Urinary bladder (tissue), 4 donors: Measurements from ENCODE around the gene VWA5A. TPM values are rescaled to one million over a fixed set of nuclear protein-coding genes. Genes with fewer than 3 reads are reported as not detected.

Experiments used
- DNase-seq: peaks from one replicate; pipeline ENCODE4 v3.0.0-alpha.2; 2015; ENCODE audit errors: extremely low spot score
- H3K27ac ChIP-seq: one replicate; pipeline ENCODE4 v1.5.1; 2013; ENCODE audit warnings: low read depth, mild to moderate bottlenecking, moderate library complexity
- H3K36me3 ChIP-seq: one replicate; pipeline ENCODE4 v1.6.1; 2013; ENCODE audit warnings: mild to moderate bottlenecking, moderate library complexity; ENCODE audit not compliant: insufficient read depth
- H3K4me1 ChIP-seq: one replicate; pipeline ENCODE4 v1.6.1; 2013; ENCODE audit warnings: mild to moderate bottlenecking, moderate library complexity; ENCODE audit not compliant: insufficient read depth
- H3K4me3 ChIP-seq: one replicate; pipeline ENCODE4 v1.5.1; 2013; ENCODE audit warnings: low read depth, low read length
- WGBS: extraction: QIAGEN DNeasy Blood & Tissue Kit; methylation state at CpG from one replicate; pipeline ENCODE4 v1.1.7; 2013; 5-methylcytosine and 5-hydroxymethylcytosine counted together
- polyA plus RNA-seq: library from polyadenylated mRNA; stranded (reverse); fragments of 200-250 nt; gene quantifications from one replicate; pipeline ENCODE4 v1.2.3, GENCODE V29; 2013
- total RNA-seq: library from RNA; depleted of rRNA; stranded (reverse); fragments of >200 nt; gene quantifications from one replicate; pipeline ENCODE4 v1.2.3, GENCODE V29; 2014
- donor health status: healthy with polysubstance abuse.
- donor health status: healthy.

VWA5A gene
- total and polyA plus RNA-seq, 2 donors = 21.0 to 36.2 TPM

DNA sequence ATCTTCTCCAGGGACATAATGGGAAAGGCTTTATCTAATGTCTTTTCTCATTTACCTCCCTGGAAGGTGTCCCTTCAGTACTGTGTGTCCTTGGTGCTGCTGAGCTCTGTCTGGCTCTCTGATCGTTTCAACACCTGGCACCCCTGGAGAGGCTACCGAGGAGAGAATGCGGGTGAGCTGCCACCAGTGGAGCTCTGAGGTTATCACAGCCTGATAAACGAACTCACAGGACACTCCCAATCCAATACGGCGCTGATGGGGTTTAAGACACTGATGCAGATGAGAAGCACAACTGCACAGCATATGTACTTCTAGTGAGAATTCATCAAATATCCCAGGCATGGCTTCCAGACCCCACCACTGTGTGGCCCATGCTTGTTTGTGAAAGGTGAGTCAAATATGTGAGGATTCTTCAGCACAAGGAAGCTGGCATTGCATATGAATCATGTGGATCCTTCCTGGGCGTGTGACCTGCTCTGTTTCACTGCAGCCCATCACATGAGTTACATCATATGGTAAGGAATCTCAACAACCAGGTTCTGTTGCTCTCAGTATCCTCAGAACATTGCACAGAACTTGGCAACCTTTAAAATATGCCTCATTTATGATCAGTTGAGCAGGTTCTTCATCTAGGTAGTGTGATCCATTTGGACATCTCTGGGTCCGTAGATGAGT is 34.8 kb upstream of the VWA5A start:
- Histone ChIP-seq H3K4me1 (no peaks in the 10 kb centered on the region), H3K36me3 (no peaks in the 10 kb centered on the region), H3K4me3 (no peak overlapping the region), H3K27ac (no peak overlapping the region)
- DNase-seq = no peak
- 73% methylated on average over 8 of the region's 8 CpGs for WGBS

DNA sequence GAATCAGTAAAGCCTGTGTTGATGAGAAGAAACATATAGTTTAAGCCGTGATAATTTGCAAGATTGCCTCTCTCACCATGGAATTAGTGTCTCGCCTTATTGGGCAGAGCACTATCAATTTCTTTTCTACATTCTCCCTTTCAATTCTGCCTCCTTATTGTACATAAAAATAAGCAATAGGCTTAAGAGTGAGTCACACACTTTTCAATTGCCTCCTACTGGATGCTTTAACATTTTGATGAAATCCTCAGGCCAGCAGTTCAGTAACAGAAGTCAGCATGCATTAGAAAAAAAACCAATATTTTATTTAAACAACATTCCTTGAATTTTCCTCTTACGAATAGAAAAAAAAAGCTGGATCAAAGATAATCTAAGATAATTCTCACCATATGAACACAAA is 33.8 kb upstream of the VWA5A start:
- Histone ChIP-seq H3K4me3 (no peak overlapping the region), H3K4me1 (no peaks in the 10 kb centered on the region), H3K36me3 (no peaks in the 10 kb centered on the region), H3K27ac (no peak overlapping the region)
- WGBS = 60% methylated on average over 3 of the region's 3 CpGs
- DNase-seq = no peak

DNA sequence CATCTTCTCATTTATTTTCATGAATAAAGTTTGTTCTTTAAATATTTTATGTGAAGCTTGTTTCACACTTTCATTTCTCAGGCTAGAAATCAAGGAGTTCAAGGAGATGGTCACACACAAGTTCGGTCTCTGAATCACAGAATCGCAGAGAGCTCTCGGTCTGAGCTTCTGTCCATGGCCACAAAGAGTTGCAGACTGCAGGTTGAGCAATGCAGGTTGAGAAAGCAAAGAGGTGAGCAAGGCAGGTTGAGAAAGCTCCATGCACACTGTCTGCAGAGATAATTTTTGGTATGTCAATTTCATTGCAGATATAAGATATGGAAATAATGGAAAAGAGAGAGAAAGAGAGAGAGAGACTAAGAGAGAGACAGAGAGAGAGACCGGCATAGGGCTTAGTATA is 32.9 kb upstream of the VWA5A start:
- DNase-seq = no peak
- WGBS = 73% methylated on average over 4 of the region's 4 CpGs
- H3K27ac ChIP-seq = no peak overlapping the region
- no peaks in the 10 kb centered on the region for H3K4me1 ChIP-seq
- H3K4me3 ChIP-seq = no peak overlapping the region
- H3K36me3 ChIP-seq = no peaks in the 10 kb centered on the region

DNA sequence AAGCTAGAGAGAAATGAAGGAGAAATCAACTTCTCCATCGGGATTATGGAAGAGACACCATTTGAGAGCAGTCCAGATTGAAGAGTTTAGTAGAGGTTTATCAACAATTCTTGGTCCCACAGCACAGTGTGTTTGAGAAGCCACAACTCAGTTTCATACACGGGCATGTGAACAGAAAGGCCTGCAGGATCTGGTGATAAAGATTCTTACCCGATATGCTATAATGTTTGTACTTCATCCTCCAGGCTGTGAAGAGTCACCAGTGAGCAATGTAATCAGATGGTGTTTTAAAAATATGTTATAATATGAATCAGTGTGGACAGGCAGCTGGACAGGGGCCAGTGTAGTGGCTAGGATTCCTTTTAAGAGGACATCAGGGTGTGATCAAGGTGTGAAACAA is 29.7 kb upstream of the VWA5A start:
- WGBS = 44% methylated on average over 3 of the region's 3 CpGs
- H3K4me3 ChIP-seq = no peak overlapping the region

DNA sequence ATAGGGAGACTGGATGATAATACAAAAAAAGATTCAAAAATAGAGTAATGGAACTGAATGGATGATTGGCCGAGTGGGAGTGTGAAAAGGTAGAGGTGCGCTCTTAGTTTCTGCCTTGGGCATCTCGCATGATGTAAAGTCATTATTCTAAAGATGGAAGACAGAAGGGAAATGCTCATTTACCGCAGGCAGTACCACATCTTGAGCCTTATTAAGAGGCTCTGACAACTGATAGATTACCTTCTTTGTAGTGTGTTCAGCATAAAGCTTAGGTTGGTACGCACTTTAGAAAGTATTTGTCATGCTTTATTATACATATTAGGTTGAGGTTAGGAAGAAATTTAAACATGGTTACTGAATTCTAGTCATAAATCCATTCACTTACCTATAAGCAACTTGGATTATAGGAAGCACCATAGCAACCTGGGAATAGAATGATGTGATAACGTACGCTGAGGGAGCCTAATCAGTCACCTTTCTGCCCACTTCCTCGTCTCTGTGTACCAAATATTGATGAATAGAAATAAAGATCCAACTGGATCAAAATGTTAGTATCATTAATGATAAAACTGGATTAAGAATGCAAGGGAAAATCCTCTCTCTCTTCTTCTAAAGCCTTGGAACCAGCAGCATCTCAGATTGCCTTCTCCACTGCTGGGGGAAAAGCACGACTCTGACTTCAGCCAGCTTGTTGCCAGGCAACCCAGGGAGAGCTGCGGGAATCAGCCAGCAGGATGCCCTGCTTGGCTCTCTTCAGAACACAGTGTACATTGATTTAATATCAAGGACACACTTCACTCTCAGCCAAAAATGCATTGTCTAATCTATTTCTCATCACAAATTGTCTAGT is 29.0 kb upstream of the VWA5A start:
- WGBS = 61% methylated on average over 10 of the region's 10 CpGs
- Histone ChIP-seq H3K27ac (no peak overlapping the region), H3K4me1 (no peaks in the 10 kb centered on the region), H3K36me3 (no peaks in the 10 kb centered on the region), H3K4me3 (no peak overlapping the region)
- DNase-seq = no peak

More for the DNA sequence above, 29.7 kb upstream of the VWA5A start:
- Histone ChIP-seq H3K27ac (no peak overlapping the region), H3K4me1 (no peaks in the 10 kb centered on the region), H3K36me3 (no peaks in the 10 kb centered on the region)
- DNase-seq = no peak

DNA sequence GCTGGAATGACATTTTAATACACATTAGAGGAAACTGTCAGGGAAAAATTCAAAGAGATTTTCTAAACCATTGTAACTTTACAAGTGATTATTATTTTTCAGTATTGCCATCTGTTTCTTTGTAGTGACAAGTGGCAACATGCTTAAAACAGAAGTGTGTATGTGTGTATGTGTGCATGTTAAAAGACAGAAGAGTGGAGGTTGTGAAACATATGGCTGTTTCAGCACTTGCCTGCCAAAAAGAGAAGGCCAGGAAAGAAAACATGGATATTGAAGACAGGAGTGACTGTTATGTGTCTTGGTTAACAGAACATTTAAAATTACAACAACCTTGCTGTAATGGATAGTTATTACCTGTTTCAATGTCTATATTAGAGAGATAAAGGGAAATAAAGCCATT is 24.3 kb upstream of the VWA5A start:
- Histone ChIP-seq H3K27ac (no peak overlapping the region), H3K4me1 (no peaks in the 10 kb centered on the region), H3K4me3 (no peak overlapping the region), H3K36me3 (no peaks in the 10 kb centered on the region)
- DNase-seq = no peak

DNA sequence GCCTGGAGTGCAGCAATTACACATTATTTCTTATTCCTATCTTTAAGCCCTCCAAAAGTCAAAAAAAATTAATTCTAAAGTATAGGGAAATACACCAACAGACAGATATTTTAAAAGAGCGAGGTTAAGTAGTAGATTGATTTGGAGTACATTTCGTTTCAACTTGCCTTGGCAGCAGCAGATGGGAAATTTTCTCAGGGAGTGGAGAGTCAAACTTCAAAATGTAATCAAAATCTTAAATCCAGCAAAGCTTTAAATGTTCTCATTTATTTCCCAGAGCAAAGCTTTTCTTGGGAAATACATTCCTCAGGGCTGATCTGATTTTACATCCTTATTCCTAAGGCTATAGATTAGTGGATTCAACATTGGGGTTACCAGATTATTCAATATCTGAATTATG is 21.9 kb upstream of the VWA5A start:
- DNase-seq = no peak
- 73% methylated on average over 2 of the region's 2 CpGs for WGBS
- H3K27ac ChIP-seq = no peak overlapping the region

DNA sequence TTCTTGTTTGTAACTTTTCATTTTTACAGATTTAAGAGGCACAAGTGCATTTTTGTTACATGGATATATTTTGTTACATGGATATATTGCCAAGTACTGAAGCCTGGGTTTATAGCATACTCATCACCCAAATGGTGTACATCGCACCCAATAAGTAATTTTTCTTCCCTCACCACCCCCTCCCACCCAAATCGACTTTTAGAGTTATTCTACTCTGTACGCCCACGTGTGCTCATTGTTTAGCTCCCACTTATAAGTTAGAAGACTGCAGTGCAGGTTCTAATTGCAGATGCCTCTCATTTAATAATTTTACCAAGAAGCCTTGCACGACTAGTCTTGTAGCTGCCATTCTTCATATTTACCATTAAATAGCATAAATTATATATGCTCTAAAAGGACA is 20.5 kb upstream of the VWA5A start:
- WGBS = 70% methylated on average over 5 of the region's 5 CpGs
- no peaks in the 10 kb centered on the region for H3K36me3 ChIP-seq
- H3K27ac ChIP-seq = no peak overlapping the region
- no peaks in the 10 kb centered on the region for H3K4me1 ChIP-seq
- no peak overlapping the region for H3K4me3 ChIP-seq
- DNase-seq = no peak

More for the DNA sequence above, 21.9 kb upstream of the VWA5A start:
- no peaks in the 10 kb centered on the region for H3K36me3 ChIP-seq
- H3K4me3 ChIP-seq = no peak overlapping the region
- no peaks in the 10 kb centered on the region for H3K4me1 ChIP-seq

DNA sequence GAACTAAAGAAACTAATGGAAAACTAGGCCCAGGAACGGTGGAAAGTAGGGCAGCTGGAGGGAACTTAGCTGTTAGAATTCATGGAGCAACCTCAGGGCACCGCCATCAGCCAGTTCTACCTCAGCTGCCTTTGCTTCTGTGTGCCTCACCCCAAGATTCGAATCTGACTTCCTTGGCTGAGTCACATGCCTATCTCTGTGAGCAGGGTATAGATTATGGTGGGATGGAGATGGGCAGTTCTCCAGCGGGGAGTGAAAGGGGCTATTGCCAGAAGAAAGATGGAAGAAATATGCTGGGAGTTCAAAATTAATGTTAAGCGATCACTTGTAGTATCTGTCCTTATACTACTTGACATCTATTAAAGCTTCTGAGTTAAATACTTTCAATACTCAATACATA is 18.9 kb upstream of the VWA5A start:
- 84% methylated on average over 5 of the region's 5 CpGs for WGBS
- H3K4me3 ChIP-seq = no peak overlapping the region
- H3K27ac ChIP-seq = no peak overlapping the region
- H3K36me3 ChIP-seq = no peaks in the 10 kb centered on the region
- DNase-seq = no peak
- H3K4me1 ChIP-seq = no peaks in the 10 kb centered on the region

DNA sequence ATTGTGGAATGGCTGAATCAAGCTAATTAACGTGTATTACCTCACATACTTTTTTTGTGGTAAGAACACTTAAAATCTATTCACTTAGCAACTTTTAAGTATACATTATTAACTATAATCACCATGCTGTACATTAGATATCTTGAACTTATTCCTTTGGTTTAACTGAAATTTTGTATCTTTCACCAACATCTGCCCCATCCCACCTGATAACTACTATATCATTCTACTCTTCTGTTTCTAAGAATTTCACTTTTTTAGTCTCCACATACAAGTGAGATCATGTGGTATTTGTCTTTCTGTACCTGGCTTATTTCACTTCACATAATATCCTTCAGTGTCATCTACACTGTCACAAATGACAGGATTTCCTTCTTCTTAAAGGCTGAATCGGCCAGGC is 17.1 kb upstream of the VWA5A start:
- no peak for DNase-seq
- H3K27ac ChIP-seq = no peak overlapping the region
- 77% methylated on average over 2 of the region's 2 CpGs for WGBS
- H3K4me1 ChIP-seq = no peaks in the 10 kb centered on the region
- H3K4me3 ChIP-seq = no peak overlapping the region
- no peaks in the 10 kb centered on the region for H3K36me3 ChIP-seq

DNA sequence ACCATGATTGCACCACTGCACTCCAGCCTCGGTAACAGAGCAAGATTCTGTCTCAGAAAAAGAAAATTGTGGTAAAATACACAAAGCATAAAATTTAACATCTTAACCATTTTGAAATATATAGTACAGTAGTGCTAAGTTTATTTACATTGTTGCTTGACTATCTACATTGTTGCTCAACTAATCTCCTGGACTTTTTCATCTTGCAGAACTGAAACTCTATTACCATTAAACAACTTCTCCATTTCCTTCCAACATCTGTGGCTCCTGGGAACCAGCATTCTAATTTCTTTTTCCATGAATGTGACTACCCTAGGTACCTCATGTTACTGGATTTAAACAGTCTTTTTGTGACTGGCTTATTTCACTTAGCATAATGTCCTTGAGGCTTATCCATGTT is 13.5 kb upstream of the VWA5A start:
- 48% methylated on average over 1 of the region's 1 CpG for WGBS
- Histone ChIP-seq H3K4me1 (no peaks in the 10 kb centered on the region), H3K27ac (no peak overlapping the region), H3K36me3 (no peaks in the 10 kb centered on the region), H3K4me3 (no peak overlapping the region)
- no peak for DNase-seq

DNA sequence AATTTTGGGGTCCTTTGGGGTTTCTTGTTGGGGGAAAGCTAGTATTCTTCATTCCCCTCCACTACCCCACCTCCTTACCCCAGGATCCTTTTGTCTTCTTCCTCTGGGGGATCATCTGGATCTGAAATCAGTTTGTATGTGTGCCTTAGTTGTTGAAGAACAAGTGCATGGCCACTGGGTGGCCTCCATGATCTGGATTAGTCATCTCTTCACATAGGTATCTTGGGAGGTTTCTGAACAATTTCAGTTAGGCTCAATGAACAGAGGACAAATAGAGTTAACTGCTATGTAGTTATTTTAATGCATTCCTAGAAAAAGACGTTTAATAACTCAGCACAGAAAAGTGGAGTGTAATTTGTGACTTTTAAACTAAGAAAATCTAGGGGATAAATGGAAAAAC is 7.1 kb upstream of the VWA5A start:
- DNase-seq = no peak
- no peak overlapping the region for H3K4me3 ChIP-seq
- WGBS = 21% methylated on average over 1 of the region's 1 CpG
- H3K36me3 ChIP-seq = no peaks in the 10 kb centered on the region
- no peak overlapping the region for H3K27ac ChIP-seq
- no peaks in the 10 kb centered on the region for H3K4me1 ChIP-seq

DNA sequence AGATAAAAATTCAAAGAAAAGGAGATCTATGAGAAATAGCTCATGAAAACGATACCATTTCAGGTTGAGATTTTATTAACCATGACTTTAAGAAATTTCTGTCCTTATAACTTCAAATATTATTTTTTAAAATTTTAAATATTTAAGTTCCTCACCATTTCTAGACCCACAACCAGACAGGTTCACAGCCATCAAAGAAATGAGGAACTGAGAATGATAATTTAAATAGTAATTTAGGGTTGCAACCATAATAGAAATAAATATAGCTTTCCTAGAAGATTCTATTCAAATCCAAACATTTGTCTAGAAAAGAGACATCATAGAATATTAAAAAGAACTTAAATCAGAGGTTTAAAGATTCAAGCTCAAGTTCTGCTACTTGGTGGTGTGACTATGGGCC is 5.9 kb upstream of the VWA5A start:
- Histone ChIP-seq H3K4me3 (no peak overlapping the region), H3K27ac (no peak overlapping the region), H3K36me3 (no peaks in the 10 kb centered on the region), H3K4me1 (no peaks in the 10 kb centered on the region)
- 76% methylated on average over 1 of the region's 1 CpG for WGBS
- DNase-seq = no peak

DNA sequence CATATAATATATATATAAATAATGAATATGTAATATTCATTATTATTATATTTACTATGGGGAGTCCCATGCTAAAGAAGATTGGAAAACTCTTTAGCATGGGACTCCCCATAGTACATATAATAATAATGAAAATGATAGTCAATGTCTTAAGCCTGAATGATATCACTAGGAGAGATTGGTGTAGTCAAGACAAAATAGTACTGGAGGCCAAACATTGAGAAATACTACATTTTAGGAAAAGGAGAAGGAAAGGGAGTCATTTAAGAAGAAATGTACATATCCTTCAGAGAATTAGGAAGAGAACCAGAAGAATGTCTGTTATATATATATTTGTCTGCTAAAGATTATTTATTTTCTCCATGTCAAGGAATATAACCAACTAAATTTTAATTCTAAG is 5.0 kb upstream of the VWA5A start:
- no peaks in the 10 kb centered on the region for H3K36me3 ChIP-seq
- no peak overlapping the region for H3K4me3 ChIP-seq
- H3K27ac ChIP-seq = no peak overlapping the region
- no peak for DNase-seq
- H3K4me1 ChIP-seq = no peaks in the 10 kb centered on the region
